Lung (tissue), 12 donors: ENCODE data around the gene ARHGAP42. TPM values are rescaled to one million over a fixed set of nuclear protein-coding genes. Genes with fewer than 3 reads are reported as not detected.

Experiments
- ATAC-seq: fragments of 200-7000 bp; cut with Tn5 transposase; one replicate; pipeline ENCODE4 v1.9.1; 2020; ENCODE audit warnings: moderate number of reproducible peaks; ENCODE audit not compliant: insufficient read depth, low FRiP score
- DNase-seq, 3 donors: peaks; one replicate each; pipeline ENCODE4 v3.0.0-alpha.2; 2013 to 2017
- H3K27ac ChIP-seq, 2 donors: one replicate each; pipeline ENCODE4 v1.5.1; 2013; ENCODE audit warnings: mild to moderate bottlenecking in 2 of 2, moderate library complexity in 2 of 2, control low read depth in 1 of 2, inconsistent platforms in 1 of 2, low read depth in 1 of 2, low read length in 1 of 2
- H3K27me3 ChIP-seq, 3 donors: one replicate each; pipeline ENCODE4 v1.5.1; 2013; ENCODE audit warnings: low read length in 2 of 3; ENCODE audit not compliant: control insufficient read depth in 3 of 3, insufficient read depth in 3 of 3
- H3K36me3 ChIP-seq, 4 donors: one replicate each; pipeline ENCODE4 v1.5.1; 2013; ENCODE audit warnings: low read length in 4 of 4, mild to moderate bottlenecking in 1 of 4, moderate library complexity in 1 of 4; ENCODE audit not compliant: control insufficient read depth in 4 of 4, insufficient read depth in 4 of 4
- H3K4me1 ChIP-seq, 5 donors: one replicate each; pipeline ENCODE4 v1.5.1; 2013; ENCODE audit warnings: low read length in 5 of 5, mild to moderate bottlenecking in 2 of 5, moderate library complexity in 1 of 5; ENCODE audit not compliant: control insufficient read depth in 5 of 5, insufficient read depth in 5 of 5
- H3K4me3 ChIP-seq: one replicate; pipeline ENCODE4 v1.5.1; 2013; ENCODE audit warnings: mild to moderate bottlenecking, control low read depth, moderate library complexity
- H3K9ac ChIP-seq, 2 donors: one replicate each; pipeline ENCODE4 v1.5.1; 2013; ENCODE audit warnings: low read length in 2 of 2, control low read depth in 1 of 2; ENCODE audit not compliant: insufficient read depth in 1 of 2
- H3K9me3 ChIP-seq, 4 donors: one replicate each; pipeline ENCODE4 v1.5.1; 2013; ENCODE audit warnings: low read length in 3 of 4, mild to moderate bottlenecking in 1 of 4, moderate library complexity in 1 of 4; ENCODE audit not compliant: control insufficient read depth in 4 of 4, insufficient read depth in 3 of 4
- WGBS, 2 donors: extraction: QIAGEN DNeasy Blood & Tissue Kit; methylation state at CpG; one replicate each; pipeline ENCODE4 v1.1.7; 2013; 5-methylcytosine and 5-hydroxymethylcytosine counted together
- polyA plus RNA-seq, 2 donors: library from polyadenylated mRNA; stranded (reverse); fragments of 200-250 nt; gene quantifications; one replicate each; pipeline ENCODE4 v1.2.1, GENCODE V29; 2013
- total RNA-seq, 2 donors: library from RNA; depleted of rRNA in 1 of 2; stranded (reverse); fragments of >200 nt in 1 of 2; gene quantifications; one replicate each; pipeline ENCODE4 v1.2.1, GENCODE V29; 2014 to 2021
- TF ChIP-seq, protein P1 (sequence below): IDR thresholded peaks from 2 replicates; pipeline ENCODE4 v1.5.1; 2012; ENCODE audit warnings: mild to moderate bottlenecking; ENCODE audit errors: control extremely low read depth, extremely low read depth
- donor health status: control.
- donor health status: control.
- donor health status: Bipolar disorder and iron deficiency.
- donor health status: healthy.
- donor health status: DM: yes; HTN: yes; CAD: no.

The ARHGAP42 gene
- total and polyA plus RNA-seq, 4 donors, result 4.1 to 58.6 (median 10.3) TPM

GRCh38 chr11:100918551-100919500, 231.7 kb downstream of the ARHGAP42 start:
- no peak overlapping the region for H3K9ac ChIP-seq
- TF ChIP-seq, protein P1, sequence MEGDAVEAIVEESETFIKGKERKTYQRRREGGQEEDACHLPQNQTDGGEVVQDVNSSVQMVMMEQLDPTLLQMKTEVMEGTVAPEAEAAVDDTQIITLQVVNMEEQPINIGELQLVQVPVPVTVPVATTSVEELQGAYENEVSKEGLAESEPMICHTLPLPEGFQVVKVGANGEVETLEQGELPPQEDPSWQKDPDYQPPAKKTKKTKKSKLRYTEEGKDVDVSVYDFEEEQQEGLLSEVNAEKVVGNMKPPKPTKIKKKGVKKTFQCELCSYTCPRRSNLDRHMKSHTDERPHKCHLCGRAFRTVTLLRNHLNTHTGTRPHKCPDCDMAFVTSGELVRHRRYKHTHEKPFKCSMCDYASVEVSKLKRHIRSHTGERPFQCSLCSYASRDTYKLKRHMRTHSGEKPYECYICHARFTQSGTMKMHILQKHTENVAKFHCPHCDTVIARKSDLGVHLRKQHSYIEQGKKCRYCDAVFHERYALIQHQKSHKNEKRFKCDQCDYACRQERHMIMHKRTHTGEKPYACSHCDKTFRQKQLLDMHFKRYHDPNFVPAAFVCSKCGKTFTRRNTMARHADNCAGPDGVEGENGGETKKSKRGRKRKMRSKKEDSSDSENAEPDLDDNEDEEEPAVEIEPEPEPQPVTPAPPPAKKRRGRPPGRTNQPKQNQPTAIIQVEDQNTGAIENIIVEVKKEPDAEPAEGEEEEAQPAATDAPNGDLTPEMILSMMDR, result no peak
- 53 to 63% methylated on average over 6 of the region's 6 CpGs for WGBS, 2 donors
- DNase-seq (peak; percentile 52 to 72 (median 65)), ATAC-seq (peak; percentile 34)
- no peak overlapping the region for H3K4me3 ChIP-seq
- peaks cover 0 to 18% (median 6%) of the 10 kb centered on the region in 5 donors for H3K4me1 ChIP-seq
- no peaks in the 10 kb centered on the region for H3K27me3 ChIP-seq
- H3K27ac ChIP-seq, result no peak overlapping the region
- no peaks in the 10 kb centered on the region for H3K9me3 ChIP-seq
- peaks cover 0 to 4% (median 0%) of the 10 kb centered on the region in 4 donors for H3K36me3 ChIP-seq

DNA sequence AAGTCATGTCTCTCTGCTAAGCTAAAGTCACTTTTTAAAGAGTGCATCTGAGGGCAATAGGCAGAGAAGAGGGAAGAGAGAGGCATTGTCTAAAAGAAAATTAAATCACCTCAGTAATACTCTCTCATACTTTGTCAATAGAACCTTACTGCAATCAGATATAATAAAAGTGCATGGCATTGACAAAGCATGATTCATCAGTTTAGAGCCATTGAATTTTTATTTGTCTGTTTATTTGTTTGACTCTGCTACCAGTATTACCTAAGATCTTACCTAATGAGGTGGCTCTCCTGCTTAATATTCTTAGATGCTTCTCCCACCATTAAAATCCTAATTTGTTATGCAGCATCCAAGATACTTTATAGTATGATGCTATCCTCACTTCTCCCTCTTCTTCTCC, 233.5 kb downstream of the ARHGAP42 start:
- H3K27ac ChIP-seq, result no peak overlapping the region
- H3K27me3 ChIP-seq, result no peaks in the 10 kb centered on the region
- H3K36me3 ChIP-seq, result no peaks in the 10 kb centered on the region
- ATAC-seq (no peak), DNase-seq (no peak)
- no peak overlapping the region for H3K4me3 ChIP-seq
- TF ChIP-seq, protein P1, result no peak
- H3K9ac ChIP-seq, result no peak overlapping the region
- H3K4me1 ChIP-seq, result peaks cover 0 to 10% (median 6%) of the 10 kb centered on the region in 5 donors
- H3K9me3 ChIP-seq, result no peaks in the 10 kb centered on the region

- H3K27ac ChIP-seq, result no peak overlapping the region
- no peak overlapping the region for H3K4me3 ChIP-seq
- H3K27me3 ChIP-seq, result no peaks in the 10 kb centered on the region
- no peaks in the 10 kb centered on the region for H3K9me3 ChIP-seq
- TF ChIP-seq, protein P1, result no peak
- H3K9ac ChIP-seq, result no peak overlapping the region
- H3K36me3 ChIP-seq, result no peaks in the 10 kb centered on the region
- peaks cover 0 to 10% (median 6%) of the 10 kb centered on the region in 5 donors for H3K4me1 ChIP-seq
- DNase-seq (no peak), ATAC-seq (no peak)
- WGBS, 2 donors, result 74 to 83% methylated on average over 5 of the region's 5 CpGs
Observed at GRCh38 chr11:100922121-100922520, 235.0 kb downstream of the ARHGAP42 start.
